WTC11 (cell line): ENCODE results near the gene OR8U1. TPM values are rescaled to one million over a fixed set of nuclear protein-coding genes. Genes with fewer than 3 reads are reported as not detected.

Experiments
- ATAC-seq: fragments of 200-7000 bp; cut with Tn5 transposase; 2 replicates; pipeline ENCODE4 v1.10.0; 2021; ENCODE audit warnings: mild to moderate bottlenecking, moderate library complexity
- CTCF ChIA-PET: fragments of 300-600 bp; sonication (Branson Sonifier 250); formaldehyde crosslinking; loops from one replicate; lab custom pipeline; 2021; ENCODE audit warnings: antibody characterized with exemption; lab: Charles Lee
- POLR2A ChIA-PET: fragments of 350-600 bp; sonication (Branson Sonifier 250); formaldehyde crosslinking; loops from one replicate; lab custom pipeline; 2021; ENCODE audit warnings: antibody characterized with exemption; lab: Charles Lee
- DNase-seq: peaks from one replicate; pipeline ENCODE4 v3.0.0; 2021; ENCODE audit warnings: low spot score
- H3K27ac Mint-ChIP-seq: 2 replicates; pipeline ENCODE4 v1.8.0; 2021; ENCODE audit warnings: mixed read lengths
- H3K27me3 Mint-ChIP-seq: 2 replicates; pipeline ENCODE4 v1.8.0; 2021; ENCODE audit warnings: low read depth, mild to moderate bottlenecking, moderate library complexity, mixed read lengths
- H3K36me3 Mint-ChIP-seq: 2 replicates; pipeline ENCODE4 v1.8.0; 2021; ENCODE audit warnings: mixed read lengths
- H3K4me1 Mint-ChIP-seq: 2 replicates; pipeline ENCODE4 v1.8.0; 2022; ENCODE audit warnings: mixed read lengths
- H3K4me3 Mint-ChIP-seq: 2 replicates; pipeline ENCODE4 v1.8.0; 2021; ENCODE audit warnings: mild to moderate bottlenecking, moderate library complexity, mixed read lengths
- H3K9me3 Mint-ChIP-seq: 2 replicates; pipeline ENCODE4 v1.8.0; 2021; ENCODE audit warnings: mixed read lengths
- ATF1 ChIP-seq: sonication (generic); formaldehyde crosslinking; IDR thresholded peaks from 2 replicates; pipeline ENCODE4 v1.8.1; 2023; ENCODE audit warnings: mild to moderate bottlenecking, moderate library complexity, missing genetic modification reagents
- EMX1 ChIP-seq: fragments of 250-450 bp; sonication (Bioruptor Pico); IDR thresholded peaks from 2 replicates; pipeline ENCODE4 v1.8.0; 2021; ENCODE audit warnings: mild to moderate bottlenecking
- ESRRA ChIP-seq: sonication (generic); formaldehyde crosslinking; IDR thresholded peaks from 2 replicates; pipeline ENCODE4 v1.8.1; 2022; ENCODE audit warnings: mild to moderate bottlenecking, missing genetic modification reagents, borderline replicate concordance
- ETV6 ChIP-seq: sonication (generic); formaldehyde crosslinking; IDR thresholded peaks from 2 replicates; pipeline ENCODE4 v1.8.1; 2022; ENCODE audit warnings: mild to moderate bottlenecking, missing genetic modification reagents
- GRHL2 ChIP-seq: fragments of 250-450 bp; sonication (Bioruptor Pico); IDR thresholded peaks from 2 replicates; pipeline ENCODE4 v1.8.0; 2022; ENCODE audit warnings: mild to moderate bottlenecking, moderate library complexity; ENCODE audit not compliant: insufficient replicate concordance, severe bottlenecking
- JAZF1 ChIP-seq: fragments of 250-450 bp; sonication (Bioruptor Pico); IDR thresholded peaks from 2 replicates; pipeline ENCODE4 v1.9.0; 2021; ENCODE audit warnings: moderate library complexity, mild to moderate bottlenecking, inconsistent platforms
- NFYB ChIP-seq: sonication (generic); formaldehyde crosslinking; conservative IDR thresholded peaks from 2 replicates; pipeline ENCODE4 v1.8.0; 2022; ENCODE audit warnings: low read depth, missing genetic modification reagents
- NR2C2 ChIP-seq: sonication (generic); formaldehyde crosslinking; IDR thresholded peaks from 2 replicates; pipeline ENCODE4 v1.8.0; 2022; ENCODE audit warnings: mild to moderate bottlenecking, missing genetic modification reagents
- NR3C1 ChIP-seq: sonication (generic); formaldehyde crosslinking; conservative IDR thresholded peaks from 2 replicates; pipeline ENCODE4 v1.8.1; 2023; ENCODE audit warnings: low read depth, mild to moderate bottlenecking, missing genetic modification reagents
- RORB ChIP-seq: fragments of 250-450 bp; sonication (Bioruptor Pico); IDR thresholded peaks from 2 replicates; pipeline ENCODE4 v1.9.0; 2021; ENCODE audit warnings: mild to moderate bottlenecking
- SOX15 ChIP-seq: fragments of 250-450 bp; sonication (Bioruptor Pico); IDR thresholded peaks from 2 replicates; pipeline ENCODE4 v1.9.0; 2021; ENCODE audit warnings: mild to moderate bottlenecking
- ZNF317 ChIP-seq: sonication (generic); formaldehyde crosslinking; IDR thresholded peaks from 2 replicates; pipeline ENCODE4 v1.8.1; 2023; ENCODE audit warnings: low read depth, mild to moderate bottlenecking, moderate library complexity, missing genetic modification reagents, borderline replicate concordance
- ZNF423 ChIP-seq: fragments of 250-450 bp; sonication (Bioruptor Pico); IDR thresholded peaks from 2 replicates; pipeline ENCODE4 v2.1.2; 2022; ENCODE audit warnings: mild to moderate bottlenecking, moderate library complexity
- total RNA-seq: library from RNA; stranded (reverse); gene quantifications from 3 replicates; pipeline ENCODE4 v1.2.3, GENCODE V29; 2021
- TF ChIP-seq, protein P1 (sequence below): fragments of 250-450 bp; sonication (Bioruptor Pico); conservative IDR thresholded peaks from 2 replicates; pipeline ENCODE4 v1.9.0; 2021; ENCODE audit warnings: mild to moderate bottlenecking
- TF ChIP-seq, protein P2 (sequence below): sonication (generic); formaldehyde crosslinking; IDR thresholded peaks from 2 replicates; pipeline ENCODE4 v1.8.1; 2023; ENCODE audit warnings: mild to moderate bottlenecking, missing genetic modification reagents
- TF ChIP-seq, protein P3 (sequence below): sonication (generic); formaldehyde crosslinking; IDR thresholded peaks from 2 replicates; pipeline ENCODE4 v1.8.0; 2023; ENCODE audit warnings: mild to moderate bottlenecking, missing genetic modification reagents
- TF ChIP-seq, protein P4 (sequence below): fragments of 250-450 bp; sonication (Bioruptor Pico); IDR thresholded peaks from 2 replicates; pipeline ENCODE4 v1.9.0; 2021; ENCODE audit warnings: mild to moderate bottlenecking
- TF ChIP-seq, protein P5 (sequence below): sonication (generic); formaldehyde crosslinking; IDR thresholded peaks from 2 replicates; pipeline ENCODE4 v1.8.1; 2023; ENCODE audit warnings: mild to moderate bottlenecking, missing genetic modification reagents, moderate library complexity
- TF ChIP-seq, protein P6 (sequence below): fragments of 250-450 bp; sonication (Bioruptor Pico); IDR thresholded peaks from 2 replicates; pipeline ENCODE4 v1.9.0; 2021; ENCODE audit warnings: moderate library complexity, mild to moderate bottlenecking, inconsistent platforms, borderline replicate concordance
- TF ChIP-seq, protein P7 (sequence below): sonication (generic); formaldehyde crosslinking; IDR thresholded peaks from 2 replicates; pipeline ENCODE4 v1.8.0; 2022; ENCODE audit warnings: missing genetic modification reagents

OR8U1 gene
- total RNA-seq, 1 experiment from 2014 or later = not detected

DNA sequence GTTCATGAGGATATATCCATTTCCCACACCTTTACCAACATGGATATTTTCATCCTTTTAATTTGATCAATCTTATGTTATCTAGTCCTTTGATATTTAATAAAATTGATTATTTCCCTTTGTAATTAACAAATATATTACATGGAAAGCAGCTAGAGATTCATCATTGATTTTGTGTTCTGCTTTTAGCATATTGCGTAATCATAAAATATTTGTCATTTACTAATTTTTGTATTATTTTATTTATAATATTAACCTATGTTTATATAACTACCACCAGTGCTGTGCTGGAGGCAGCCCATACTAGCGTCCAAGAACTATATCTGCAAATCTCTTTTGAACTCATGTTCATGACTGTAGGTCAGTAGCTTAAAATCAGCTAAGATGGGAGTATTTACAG lies 4.7 kb downstream of the OR8U1 start:
- no peak overlapping the region for H3K27ac Mint-ChIP-seq
- no peaks in the 10 kb centered on the region for H3K27me3 Mint-ChIP-seq
- no peaks in the 10 kb centered on the region for H3K4me1 Mint-ChIP-seq
- no peaks in the 10 kb centered on the region for H3K9me3 Mint-ChIP-seq
- no peak for DNase-seq
- no peak overlapping the region for H3K4me3 Mint-ChIP-seq
- TF ChIP-seq SOX15 (CRISPR knock-in tag) = no peak
- CTCF ChIA-PET = interaction anchor here (0.6 kb wide), 1 partner anchor 91 kb away, joined by 3 read pairs; no protein-coding TSS in a partner anchor
- no peaks in the 10 kb centered on the region for H3K36me3 Mint-ChIP-seq
- no peak for ATAC-seq
- POLR2A ChIA-PET = no interaction called here

DNA sequence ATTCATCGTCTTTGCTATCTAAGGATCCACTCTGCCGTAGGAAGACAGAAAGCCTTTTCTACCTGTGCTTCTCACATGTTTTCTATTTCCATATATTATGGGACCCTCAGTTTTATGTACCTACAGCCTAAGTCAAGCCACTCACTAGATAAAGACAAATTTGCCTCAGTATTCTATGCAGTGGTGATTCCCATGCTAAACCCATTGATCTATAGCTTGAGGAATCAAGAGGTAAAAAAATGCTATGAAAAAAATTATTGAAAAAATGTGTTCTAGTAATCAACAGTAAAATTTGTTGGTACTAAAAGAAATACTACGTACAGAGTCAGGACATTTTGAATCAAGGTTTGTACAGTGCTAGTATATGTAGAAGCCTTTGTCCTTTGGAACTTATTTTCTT lies 19.0 kb downstream of the OR8U1 start:
- Mint-ChIP-seq H3K27ac (no peak overlapping the region), H3K27me3 (no peaks in the 10 kb centered on the region), H3K9me3 (0 out of 2 replicates have a peak, but pooled peaks cover 4% of the 10 kb centered on the region), H3K36me3 (no peaks in the 10 kb centered on the region), H3K4me3 (no peak overlapping the region), H3K4me1 (no peaks in the 10 kb centered on the region)
- no peak for DNase-seq
- no peak for ATAC-seq
- TF ChIP-seq EMX1 (CRISPR knock-in tag) = no peak
- TF ChIP-seq, protein P1, sequence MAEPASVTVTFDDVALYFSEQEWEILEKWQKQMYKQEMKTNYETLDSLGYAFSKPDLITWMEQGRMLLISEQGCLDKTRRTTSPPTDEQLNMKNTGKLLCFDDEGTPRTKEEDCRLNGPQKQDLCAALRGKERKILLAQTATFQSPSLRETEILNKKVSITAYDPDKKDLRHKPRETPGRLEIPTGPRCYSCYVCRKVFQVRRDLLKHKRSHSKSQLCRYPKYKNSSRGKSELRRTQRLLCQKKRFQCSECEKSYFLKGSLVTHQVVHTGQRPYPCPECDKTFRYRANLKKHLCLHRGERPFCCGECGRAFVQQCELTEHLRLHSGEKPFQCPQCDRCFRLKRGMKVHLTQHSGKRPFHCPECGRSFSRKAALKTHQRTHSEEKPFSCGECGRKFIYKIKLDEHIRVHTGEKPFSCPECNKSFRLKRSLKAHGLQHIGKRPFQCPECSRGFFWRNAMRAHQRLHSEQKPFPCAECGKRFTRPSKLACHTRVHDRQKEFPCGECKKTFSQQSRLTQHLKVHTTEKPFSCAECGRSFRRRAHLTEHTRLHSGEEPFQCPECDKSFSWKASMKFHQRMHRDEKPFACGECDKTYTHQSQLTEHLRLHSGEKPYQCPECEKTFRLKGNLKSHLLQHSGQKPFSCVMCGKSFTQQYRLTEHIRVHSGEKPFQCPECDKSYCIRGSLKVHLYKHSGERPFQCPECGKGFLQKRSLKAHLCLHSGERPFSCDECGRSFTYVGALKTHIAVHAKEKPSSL = no peak
- TF ChIP-seq, protein P2, sequence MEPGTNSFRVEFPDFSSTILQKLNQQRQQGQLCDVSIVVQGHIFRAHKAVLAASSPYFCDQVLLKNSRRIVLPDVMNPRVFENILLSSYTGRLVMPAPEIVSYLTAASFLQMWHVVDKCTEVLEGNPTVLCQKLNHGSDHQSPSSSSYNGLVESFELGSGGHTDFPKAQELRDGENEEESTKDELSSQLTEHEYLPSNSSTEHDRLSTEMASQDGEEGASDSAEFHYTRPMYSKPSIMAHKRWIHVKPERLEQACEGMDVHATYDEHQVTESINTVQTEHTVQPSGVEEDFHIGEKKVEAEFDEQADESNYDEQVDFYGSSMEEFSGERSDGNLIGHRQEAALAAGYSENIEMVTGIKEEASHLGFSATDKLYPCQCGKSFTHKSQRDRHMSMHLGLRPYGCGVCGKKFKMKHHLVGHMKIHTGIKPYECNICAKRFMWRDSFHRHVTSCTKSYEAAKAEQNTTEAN = no peak
- no peak for TF ChIP-seq ZNF317 (CRISPR knock-in tag)
- no peak for TF ChIP-seq ESRRA (CRISPR knock-in tag)
- TF ChIP-seq GRHL2 (CRISPR knock-in tag) = no peak
- TF ChIP-seq, protein P3, sequence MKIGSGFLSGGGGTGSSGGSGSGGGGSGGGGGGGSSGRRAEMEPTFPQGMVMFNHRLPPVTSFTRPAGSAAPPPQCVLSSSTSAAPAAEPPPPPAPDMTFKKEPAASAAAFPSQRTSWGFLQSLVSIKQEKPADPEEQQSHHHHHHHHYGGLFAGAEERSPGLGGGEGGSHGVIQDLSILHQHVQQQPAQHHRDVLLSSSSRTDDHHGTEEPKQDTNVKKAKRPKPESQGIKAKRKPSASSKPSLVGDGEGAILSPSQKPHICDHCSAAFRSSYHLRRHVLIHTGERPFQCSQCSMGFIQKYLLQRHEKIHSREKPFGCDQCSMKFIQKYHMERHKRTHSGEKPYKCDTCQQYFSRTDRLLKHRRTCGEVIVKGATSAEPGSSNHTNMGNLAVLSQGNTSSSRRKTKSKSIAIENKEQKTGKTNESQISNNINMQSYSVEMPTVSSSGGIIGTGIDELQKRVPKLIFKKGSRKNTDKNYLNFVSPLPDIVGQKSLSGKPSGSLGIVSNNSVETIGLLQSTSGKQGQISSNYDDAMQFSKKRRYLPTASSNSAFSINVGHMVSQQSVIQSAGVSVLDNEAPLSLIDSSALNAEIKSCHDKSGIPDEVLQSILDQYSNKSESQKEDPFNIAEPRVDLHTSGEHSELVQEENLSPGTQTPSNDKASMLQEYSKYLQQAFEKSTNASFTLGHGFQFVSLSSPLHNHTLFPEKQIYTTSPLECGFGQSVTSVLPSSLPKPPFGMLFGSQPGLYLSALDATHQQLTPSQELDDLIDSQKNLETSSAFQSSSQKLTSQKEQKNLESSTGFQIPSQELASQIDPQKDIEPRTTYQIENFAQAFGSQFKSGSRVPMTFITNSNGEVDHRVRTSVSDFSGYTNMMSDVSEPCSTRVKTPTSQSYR (CRISPR knock-in tag) = no peak
- TF ChIP-seq, protein P4, sequence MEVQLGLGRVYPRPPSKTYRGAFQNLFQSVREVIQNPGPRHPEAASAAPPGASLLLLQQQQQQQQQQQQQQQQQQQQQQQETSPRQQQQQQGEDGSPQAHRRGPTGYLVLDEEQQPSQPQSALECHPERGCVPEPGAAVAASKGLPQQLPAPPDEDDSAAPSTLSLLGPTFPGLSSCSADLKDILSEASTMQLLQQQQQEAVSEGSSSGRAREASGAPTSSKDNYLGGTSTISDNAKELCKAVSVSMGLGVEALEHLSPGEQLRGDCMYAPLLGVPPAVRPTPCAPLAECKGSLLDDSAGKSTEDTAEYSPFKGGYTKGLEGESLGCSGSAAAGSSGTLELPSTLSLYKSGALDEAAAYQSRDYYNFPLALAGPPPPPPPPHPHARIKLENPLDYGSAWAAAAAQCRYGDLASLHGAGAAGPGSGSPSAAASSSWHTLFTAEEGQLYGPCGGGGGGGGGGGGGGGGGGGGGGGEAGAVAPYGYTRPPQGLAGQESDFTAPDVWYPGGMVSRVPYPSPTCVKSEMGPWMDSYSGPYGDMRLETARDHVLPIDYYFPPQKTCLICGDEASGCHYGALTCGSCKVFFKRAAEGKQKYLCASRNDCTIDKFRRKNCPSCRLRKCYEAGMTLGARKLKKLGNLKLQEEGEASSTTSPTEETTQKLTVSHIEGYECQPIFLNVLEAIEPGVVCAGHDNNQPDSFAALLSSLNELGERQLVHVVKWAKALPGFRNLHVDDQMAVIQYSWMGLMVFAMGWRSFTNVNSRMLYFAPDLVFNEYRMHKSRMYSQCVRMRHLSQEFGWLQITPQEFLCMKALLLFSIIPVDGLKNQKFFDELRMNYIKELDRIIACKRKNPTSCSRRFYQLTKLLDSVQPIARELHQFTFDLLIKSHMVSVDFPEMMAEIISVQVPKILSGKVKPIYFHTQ (CRISPR knock-in tag) = no peak
- TF ChIP-seq ZNF423 (CRISPR knock-in tag) = no peak
- no peak for TF ChIP-seq JAZF1 (CRISPR knock-in tag)
- TF ChIP-seq ATF1 (CRISPR knock-in tag) = no peak
- TF ChIP-seq ETV6 (CRISPR knock-in tag) = no peak
- TF ChIP-seq, protein P5, sequence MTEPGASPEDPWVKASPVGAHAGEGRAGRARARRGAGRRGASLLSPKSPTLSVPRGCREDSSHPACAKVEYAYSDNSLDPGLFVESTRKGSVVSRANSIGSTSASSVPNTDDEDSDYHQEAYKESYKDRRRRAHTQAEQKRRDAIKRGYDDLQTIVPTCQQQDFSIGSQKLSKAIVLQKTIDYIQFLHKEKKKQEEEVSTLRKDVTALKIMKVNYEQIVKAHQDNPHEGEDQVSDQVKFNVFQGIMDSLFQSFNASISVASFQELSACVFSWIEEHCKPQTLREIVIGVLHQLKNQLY (CRISPR knock-in tag) = no peak
- TF ChIP-seq, protein P6, sequence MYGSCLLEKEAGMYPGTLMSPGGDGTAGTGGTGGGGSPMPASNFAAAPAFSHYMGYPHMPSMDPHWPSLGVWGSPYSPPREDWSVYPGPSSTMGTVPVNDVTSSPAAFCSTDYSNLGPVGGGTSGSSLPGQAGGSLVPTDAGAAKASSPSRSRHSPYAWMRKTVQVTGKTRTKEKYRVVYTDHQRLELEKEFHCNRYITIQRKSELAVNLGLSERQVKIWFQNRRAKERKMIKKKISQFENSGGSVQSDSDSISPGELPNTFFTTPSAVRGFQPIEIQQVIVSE (CRISPR knock-in tag) = no peak
- no peak for TF ChIP-seq NFYB (CRISPR knock-in tag)
- TF ChIP-seq RORB (CRISPR knock-in tag) = no peak
- TF ChIP-seq, protein P7, sequence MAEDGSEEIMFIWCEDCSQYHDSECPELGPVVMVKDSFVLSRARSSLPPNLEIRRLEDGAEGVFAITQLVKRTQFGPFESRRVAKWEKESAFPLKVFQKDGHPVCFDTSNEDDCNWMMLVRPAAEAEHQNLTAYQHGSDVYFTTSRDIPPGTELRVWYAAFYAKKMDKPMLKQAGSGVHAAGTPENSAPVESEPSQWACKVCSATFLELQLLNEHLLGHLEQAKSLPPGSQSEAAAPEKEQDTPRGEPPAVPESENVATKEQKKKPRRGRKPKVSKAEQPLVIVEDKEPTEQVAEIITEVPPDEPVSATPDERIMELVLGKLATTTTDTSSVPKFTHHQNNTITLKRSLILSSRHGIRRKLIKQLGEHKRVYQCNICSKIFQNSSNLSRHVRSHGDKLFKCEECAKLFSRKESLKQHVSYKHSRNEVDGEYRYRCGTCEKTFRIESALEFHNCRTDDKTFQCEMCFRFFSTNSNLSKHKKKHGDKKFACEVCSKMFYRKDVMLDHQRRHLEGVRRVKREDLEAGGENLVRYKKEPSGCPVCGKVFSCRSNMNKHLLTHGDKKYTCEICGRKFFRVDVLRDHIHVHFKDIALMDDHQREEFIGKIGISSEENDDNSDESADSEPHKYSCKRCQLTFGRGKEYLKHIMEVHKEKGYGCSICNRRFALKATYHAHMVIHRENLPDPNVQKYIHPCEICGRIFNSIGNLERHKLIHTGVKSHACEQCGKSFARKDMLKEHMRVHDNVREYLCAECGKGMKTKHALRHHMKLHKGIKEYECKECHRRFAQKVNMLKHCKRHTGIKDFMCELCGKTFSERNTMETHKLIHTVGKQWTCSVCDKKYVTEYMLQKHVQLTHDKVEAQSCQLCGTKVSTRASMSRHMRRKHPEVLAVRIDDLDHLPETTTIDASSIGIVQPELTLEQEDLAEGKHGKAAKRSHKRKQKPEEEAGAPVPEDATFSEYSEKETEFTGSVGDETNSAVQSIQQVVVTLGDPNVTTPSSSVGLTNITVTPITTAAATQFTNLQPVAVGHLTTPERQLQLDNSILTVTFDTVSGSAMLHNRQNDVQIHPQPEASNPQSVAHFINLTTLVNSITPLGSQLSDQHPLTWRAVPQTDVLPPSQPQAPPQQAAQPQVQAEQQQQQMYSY = no peak
- no peak for TF ChIP-seq NR2C2
- TF ChIP-seq NR3C1 (CRISPR knock-in tag) = no peak
- POLR2A ChIA-PET = no interaction called here
- CTCF ChIA-PET = no interaction called here
